ENCODE data around the gene PRKD1. TPM values are rescaled to one million over a fixed set of nuclear protein-coding genes. Genes with fewer than 3 reads are reported as not detected.

Gene PRKD1
- polyA plus RNA-seq, 1 of the 3 experiments (the other 2 are of a cell fraction) = 0.07 TPM

GRCh38 chr14:29757188-29757680, 170.4 kb downstream of the PRKD1 start:
- Histone ChIP-seq H3K79me2 (ENCODE audit: insufficient read depth) (no peaks in the 10 kb centered on the region), H3K4me3 (ENCODE audit: low read depth in 2 of 2, low read length in 1 of 2) (no peak overlapping the region), H3K9ac (no peak overlapping the region), H3F3A (replicated peaks; ENCODE audit: insufficient read depth) (no peaks in the 10 kb centered on the region), H3K9me3 (no peaks in the 10 kb centered on the region), H3K4me2 (no peak overlapping the region), H3K4me1 (ENCODE audit: control insufficient read depth in 1 of 2, insufficient read depth in 2 of 2, low read depth in 1 of 2, low read length in 1 of 2) (no peaks in the 10 kb centered on the region), H3K27me3 (ENCODE audit: insufficient read depth) (0 out of 2 replicates have a peak, but pooled peaks cover 5% of the 10 kb centered on the region), H4K20me1 (ENCODE audit: insufficient read depth) (no peaks in the 10 kb centered on the region), H2AFZ (ENCODE audit: low read depth) (no peak overlapping the region), H3K27ac (ENCODE audit: low read depth in 2 of 2, low read length in 1 of 2) (no peak overlapping the region), H3K9me2 (no peaks in the 10 kb centered on the region), H3K36me3 (replicated peaks in 1 of 2; ENCODE audit: control insufficient read depth in 1 of 2, insufficient read depth in 2 of 2, low read length in 1 of 2) (no peaks in the 10 kb centered on the region)
- ChIA-PET CTCF (no interaction called here), POLR2A (no interaction called here)
- DNase-seq = no peak
- TF ChIP-seq FOSL2 (IDR thresholded peaks at IDR 0.05; ENCODE audit: borderline replicate concordance, low read depth) (no peak), PBX3 (IDR thresholded peaks at IDR 0.05) (no peak), RCOR1 (IDR thresholded peaks at IDR 0.05; ENCODE audit: low read length) (no peak), NFIC (IDR thresholded peaks at IDR 0.05; ENCODE audit: borderline replicate concordance) (no peak), TCF12 (IDR thresholded peaks at IDR 0.05) (no peak), FOXJ3 (CRISPR knock-in tag; IDR thresholded peaks at IDR 0.05) (no peak), RAD21 (IDR thresholded peaks at IDR 0.05; ENCODE audit: low read length) (no peak), TEAD4 (IDR thresholded peaks at IDR 0.05; ENCODE audit: borderline replicate concordance, insufficient read depth) (no peak), EP300 (IDR thresholded peaks at IDR 0.05; ENCODE audit: borderline replicate concordance in 1 of 2, low read depth in 1 of 2, low read length in 1 of 2) (no peak), MXI1 (IDR thresholded peaks at IDR 0.05; ENCODE audit: low read depth, low read length) (no peak), ELF1 (IDR thresholded peaks at IDR 0.05) (no peak), SMC3 (IDR thresholded peaks at IDR 0.05; ENCODE audit: low read depth, low read length) (no peak), EZH2phosphoT487 (IDR thresholded peaks at IDR 0.05; ENCODE audit: borderline replicate concordance, low read depth) (no peak), RFX5 (IDR thresholded peaks at IDR 0.05; ENCODE audit: low read length) (no peak), RXRA (IDR thresholded peaks at IDR 0.05; ENCODE audit: borderline replicate concordance, low read depth) (no peak), TAF1 (IDR thresholded peaks at IDR 0.05; ENCODE audit: borderline replicate concordance, low read depth, low read length) (no peak)
- TF ChIP-seq, protein P1, sequence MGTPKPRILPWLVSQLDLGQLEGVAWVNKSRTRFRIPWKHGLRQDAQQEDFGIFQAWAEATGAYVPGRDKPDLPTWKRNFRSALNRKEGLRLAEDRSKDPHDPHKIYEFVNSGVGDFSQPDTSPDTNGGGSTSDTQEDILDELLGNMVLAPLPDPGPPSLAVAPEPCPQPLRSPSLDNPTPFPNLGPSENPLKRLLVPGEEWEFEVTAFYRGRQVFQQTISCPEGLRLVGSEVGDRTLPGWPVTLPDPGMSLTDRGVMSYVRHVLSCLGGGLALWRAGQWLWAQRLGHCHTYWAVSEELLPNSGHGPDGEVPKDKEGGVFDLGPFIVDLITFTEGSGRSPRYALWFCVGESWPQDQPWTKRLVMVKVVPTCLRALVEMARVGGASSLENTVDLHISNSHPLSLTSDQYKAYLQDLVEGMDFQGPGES (IDR thresholded peaks at IDR 0.05; ENCODE audit: low read depth, low read length) = no peak
- TF ChIP-seq, protein P2, sequence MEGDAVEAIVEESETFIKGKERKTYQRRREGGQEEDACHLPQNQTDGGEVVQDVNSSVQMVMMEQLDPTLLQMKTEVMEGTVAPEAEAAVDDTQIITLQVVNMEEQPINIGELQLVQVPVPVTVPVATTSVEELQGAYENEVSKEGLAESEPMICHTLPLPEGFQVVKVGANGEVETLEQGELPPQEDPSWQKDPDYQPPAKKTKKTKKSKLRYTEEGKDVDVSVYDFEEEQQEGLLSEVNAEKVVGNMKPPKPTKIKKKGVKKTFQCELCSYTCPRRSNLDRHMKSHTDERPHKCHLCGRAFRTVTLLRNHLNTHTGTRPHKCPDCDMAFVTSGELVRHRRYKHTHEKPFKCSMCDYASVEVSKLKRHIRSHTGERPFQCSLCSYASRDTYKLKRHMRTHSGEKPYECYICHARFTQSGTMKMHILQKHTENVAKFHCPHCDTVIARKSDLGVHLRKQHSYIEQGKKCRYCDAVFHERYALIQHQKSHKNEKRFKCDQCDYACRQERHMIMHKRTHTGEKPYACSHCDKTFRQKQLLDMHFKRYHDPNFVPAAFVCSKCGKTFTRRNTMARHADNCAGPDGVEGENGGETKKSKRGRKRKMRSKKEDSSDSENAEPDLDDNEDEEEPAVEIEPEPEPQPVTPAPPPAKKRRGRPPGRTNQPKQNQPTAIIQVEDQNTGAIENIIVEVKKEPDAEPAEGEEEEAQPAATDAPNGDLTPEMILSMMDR (IDR thresholded peaks at IDR 0.05) = no peak
- TF ChIP-seq, protein P3, sequence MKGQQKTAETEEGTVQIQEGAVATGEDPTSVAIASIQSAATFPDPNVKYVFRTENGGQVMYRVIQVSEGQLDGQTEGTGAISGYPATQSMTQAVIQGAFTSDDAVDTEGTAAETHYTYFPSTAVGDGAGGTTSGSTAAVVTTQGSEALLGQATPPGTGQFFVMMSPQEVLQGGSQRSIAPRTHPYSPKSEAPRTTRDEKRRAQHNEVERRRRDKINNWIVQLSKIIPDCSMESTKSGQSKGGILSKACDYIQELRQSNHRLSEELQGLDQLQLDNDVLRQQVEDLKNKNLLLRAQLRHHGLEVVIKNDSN (IDR thresholded peaks at IDR 0.05; ENCODE audit: borderline replicate concordance, low read depth) = no peak
- WGBS (ENCODE audit: low lambda C conversion rate) = 0% methylated on average over 1 of the region's 1 CpG

Data from SK-N-SH (cell line).